H9 (cell line): Measurements from ENCODE around the gene GMPR. TPM values are rescaled to one million over a fixed set of nuclear protein-coding genes. Genes with fewer than 3 reads are reported as not detected.

ENCODE experiments used
- DNase-seq: peaks from one replicate; pipeline ENCODE4 v3.0.0-alpha.2; 2017
- H2AFZ ChIP-seq: one replicate; pipeline ENCODE4 v1.6.1; 2013; ENCODE audit warnings: mild to moderate bottlenecking, low read length, control low read depth, moderate library complexity
- H2AK5ac ChIP-seq: 2 replicates; pipeline ENCODE4 v1.6.1; 2013; ENCODE audit warnings: low read length, control low read depth, mixed read lengths; ENCODE audit not compliant: insufficient read length
- H2BK120ac ChIP-seq: one replicate; pipeline ENCODE4 v1.6.1; 2013; ENCODE audit warnings: low read depth, mild to moderate bottlenecking, low read length, control low read depth, inconsistent platforms; ENCODE audit not compliant: poor library complexity, severe bottlenecking
- H2BK12ac ChIP-seq: 2 replicates; pipeline ENCODE4 v1.6.1; 2013; ENCODE audit warnings: low read length, control low read depth, mixed read lengths, low read depth; ENCODE audit not compliant: insufficient read length
- H2BK15ac ChIP-seq: 2 replicates; pipeline ENCODE4 v1.6.1; 2013; ENCODE audit warnings: low read depth, low read length, control low read depth
- H2BK20ac ChIP-seq: one replicate; pipeline ENCODE4 v1.6.1; 2013; ENCODE audit warnings: low read depth, mild to moderate bottlenecking, low read length, control low read depth, inconsistent platforms; ENCODE audit not compliant: poor library complexity, severe bottlenecking
- H2BK5ac ChIP-seq: 2 replicates; pipeline ENCODE4 v1.6.1; 2013; ENCODE audit warnings: low read length, control low read depth, mixed read lengths; ENCODE audit not compliant: insufficient read length
- H3K14ac ChIP-seq: 2 replicates; pipeline ENCODE4 v1.6.1; 2013; ENCODE audit warnings: low read length, control low read depth; ENCODE audit not compliant: insufficient read depth
- H3K18ac ChIP-seq: 2 replicates; pipeline ENCODE4 v1.6.1; 2013; ENCODE audit warnings: low read depth, mild to moderate bottlenecking, mixed read lengths, low read length, control low read depth; ENCODE audit not compliant: insufficient read length
- H3K23ac ChIP-seq: 2 replicates; pipeline ENCODE4 v1.6.1; 2013; ENCODE audit warnings: low read length, control low read depth, mixed read lengths, low read depth; ENCODE audit not compliant: insufficient read length
- H3K23me2 ChIP-seq: 2 replicates; pipeline ENCODE4 v1.6.1; 2013; ENCODE audit warnings: low read depth, mild to moderate bottlenecking, mixed read lengths, low read length, control low read depth; ENCODE audit not compliant: insufficient read length, poor library complexity, severe bottlenecking
- H3K27ac ChIP-seq: 2 replicates; pipeline ENCODE4 v1.5.1; 2013; ENCODE audit warnings: low read length, control low read depth, mixed read lengths, low read depth; ENCODE audit not compliant: insufficient read length
- H3K27me3 ChIP-seq: 2 replicates; pipeline ENCODE4 v1.6.1; 2013; ENCODE audit warnings: low read length, control low read depth, inconsistent platforms; ENCODE audit not compliant: insufficient read depth
- H3K4ac ChIP-seq: 2 replicates; pipeline ENCODE4 v1.6.1; 2013; ENCODE audit warnings: low read depth, mild to moderate bottlenecking, control low read depth, inconsistent platforms, low read length, moderate library complexity
- H3K4me1 ChIP-seq: 2 replicates; pipeline ENCODE4 v1.6.1; 2013; ENCODE audit warnings: low read length, control low read depth, inconsistent platforms; ENCODE audit not compliant: insufficient read depth
- H3K4me2 ChIP-seq: 2 replicates; pipeline ENCODE4 v1.6.1; 2013; ENCODE audit warnings: low read length, control low read depth, mixed read lengths; ENCODE audit not compliant: insufficient read length, insufficient read depth
- H3K56ac ChIP-seq: 2 replicates; pipeline ENCODE4 v1.6.1; 2013; ENCODE audit warnings: low read depth, mild to moderate bottlenecking, mixed read lengths, low read length, control low read depth; ENCODE audit not compliant: insufficient read length
- H3K79me1 ChIP-seq: 2 replicates; pipeline ENCODE4 v1.6.1; 2013; ENCODE audit warnings: low read depth, mild to moderate bottlenecking, moderate library complexity, low read length, control low read depth, inconsistent platforms; ENCODE audit not compliant: insufficient read depth, poor library complexity, severe bottlenecking
- H3K79me2 ChIP-seq: 2 replicates; pipeline ENCODE4 v1.6.1; 2013; ENCODE audit warnings: low read length, control low read depth, inconsistent platforms; ENCODE audit not compliant: insufficient read depth
- H3K9ac ChIP-seq: 2 replicates; pipeline ENCODE4 v1.6.1; 2013; ENCODE audit warnings: low read length, control low read depth, mixed read lengths; ENCODE audit not compliant: insufficient read length; ENCODE audit errors: extremely low read depth
- H3K9me3 ChIP-seq: one replicate; pipeline ENCODE4 v1.6.1; 2013; ENCODE audit warnings: low read depth, low read length, inconsistent platforms; ENCODE audit not compliant: control insufficient read depth
- H3T11ph ChIP-seq: one replicate; pipeline ENCODE4 v1.6.1; 2013; ENCODE audit warnings: mild to moderate bottlenecking, low read length, control low read depth, inconsistent platforms
- H4K20me1 ChIP-seq: one replicate; pipeline ENCODE4 v1.6.1; 2013; ENCODE audit not compliant: control insufficient read depth, insufficient read length, insufficient read depth
- H4K5ac ChIP-seq: 2 replicates; pipeline ENCODE4 v1.6.1; 2013; ENCODE audit warnings: low read depth, mild to moderate bottlenecking, mixed read lengths, low read length, control low read depth; ENCODE audit not compliant: insufficient read length
- H4K8ac ChIP-seq: replicated peaks from 2 replicates; pipeline ENCODE4 v1.6.1; 2013; ENCODE audit warnings: low read length, control low read depth, mixed read lengths, low read depth; ENCODE audit not compliant: insufficient read length
- H4K91ac ChIP-seq: 2 replicates; pipeline ENCODE4 v1.6.1; 2013; ENCODE audit warnings: low read depth, mild to moderate bottlenecking, moderate library complexity, mixed read lengths, low read length, control low read depth; ENCODE audit not compliant: insufficient read length
- H3K27ac Mint-ChIP-seq, 3 experiments: 2 replicates in 2 of 3; 3 replicates in 1 of 3; pipeline ENCODE4 v1.8.0; 2020 to 2021; ENCODE audit warnings: mixed read lengths in 3 of 3, mild to moderate bottlenecking in 1 of 3, moderate library complexity in 1 of 3
- H3K27me3 Mint-ChIP-seq: 2 replicates; pipeline ENCODE4 v1.8.0; 2021; ENCODE audit warnings: low read depth, mild to moderate bottlenecking, moderate library complexity, mixed read lengths
- H3K36me3 Mint-ChIP-seq, 3 experiments: 2 replicates in 2 of 3; 3 replicates in 1 of 3; pipeline ENCODE4 v1.8.0; 2020 to 2021; ENCODE audit warnings: low read depth in 3 of 3, mixed read lengths in 3 of 3; ENCODE audit not compliant: insufficient read depth in 1 of 3
- H3K4me1 Mint-ChIP-seq, 2 experiments: 2 replicates each; pipeline ENCODE4 v1.8.0; 2020; ENCODE audit warnings: mixed read lengths in 2 of 2
- H3K4me3 Mint-ChIP-seq, 2 experiments: 2 replicates in 1 of 2; 3 replicates in 1 of 2; pipeline ENCODE4 v1.8.0; 2020 to 2021; ENCODE audit warnings: mild to moderate bottlenecking in 2 of 2, mixed read lengths in 2 of 2, moderate library complexity in 1 of 2
- H3K9me3 Mint-ChIP-seq, 2 experiments: 2 replicates in 1 of 2; 3 replicates in 1 of 2; pipeline ENCODE4 v1.8.0; 2020; ENCODE audit warnings: mild to moderate bottlenecking in 2 of 2, mixed read lengths in 2 of 2, moderate library complexity in 1 of 2
- WGBS: extraction: QIAGEN DNeasy Blood & Tissue Kit; methylation state at CpG from one replicate; pipeline ENCODE4 v1.1.7; 2013; ENCODE audit warnings: missing lambda C conversion rate, low lambda C conversion rate, mixed read lengths; ENCODE audit not compliant: insufficient read length; ENCODE audit errors: extremely low coverage; 5-methylcytosine and 5-hydroxymethylcytosine counted together
- total RNA-seq: library from RNA; stranded (reverse); gene quantifications from 2 replicates; pipeline ENCODE4 v1.2.1, GENCODE V29; 2021
- TF ChIP-seq, protein P1 (sequence below): fragments of 200-600 bp; sonication (generic); conservative IDR thresholded peaks from 3 replicates; pipeline ENCODE4 v1.8.0; 2021; ENCODE audit warnings: antibody characterized with exemption, mild to moderate bottlenecking

The GMPR gene
- total RNA-seq, 1 experiment from 2014 or later = 0.70 TPM

GRCh38 chr6:16238963-16239797, 793 bp downstream of the GMPR start:
- no peaks in the 10 kb centered on the region for H3K9me3 Mint-ChIP-seq
- Histone ChIP-seq H3K18ac (no peak overlapping the region), H3K27ac (no peak overlapping the region), H2BK12ac (no peak overlapping the region), H3K9me3 (no peaks in the 10 kb centered on the region), H3K14ac (no peak overlapping the region), H4K20me1 (no peaks in the 10 kb centered on the region), H2BK15ac (no peak overlapping the region), H3K56ac (no peak overlapping the region), H4K91ac (no peak overlapping the region), H4K8ac (no peak overlapping the region), H3K23me2 (peaks cover 14% of the 10 kb centered on the region), H3K4ac (no peak overlapping the region), H3K79me1 (no peaks in the 10 kb centered on the region), H3K27me3 (peaks cover 14% of the 10 kb centered on the region; the same call in 1 of the 2 replicates), H3K9ac (no peak overlapping the region), H3K4me2 (peak overlapping the region; percentile 73), H2BK20ac (no peak overlapping the region), H3K23ac (no peak overlapping the region), H3T11ph (no peak overlapping the region), H2AFZ (no peak overlapping the region), H2BK120ac (no peak overlapping the region), H3K79me2 (no peaks in the 10 kb centered on the region), H2BK5ac (no peak overlapping the region), H4K5ac (no peak overlapping the region), H2AK5ac (no peak overlapping the region), H3K4me1 (no peaks in the 10 kb centered on the region)
- no peak overlapping the region for H3K27ac Mint-ChIP-seq
- no CpG with 5 or more reads among the region's 34 CpGs for WGBS
- H3K4me1 Mint-ChIP-seq = peaks cover 12 to 16% of the 10 kb centered on the region in 2 experiments
- H3K4me3 Mint-ChIP-seq = peak overlapping the region; percentile 65 to 81
- TF ChIP-seq, protein P1, sequence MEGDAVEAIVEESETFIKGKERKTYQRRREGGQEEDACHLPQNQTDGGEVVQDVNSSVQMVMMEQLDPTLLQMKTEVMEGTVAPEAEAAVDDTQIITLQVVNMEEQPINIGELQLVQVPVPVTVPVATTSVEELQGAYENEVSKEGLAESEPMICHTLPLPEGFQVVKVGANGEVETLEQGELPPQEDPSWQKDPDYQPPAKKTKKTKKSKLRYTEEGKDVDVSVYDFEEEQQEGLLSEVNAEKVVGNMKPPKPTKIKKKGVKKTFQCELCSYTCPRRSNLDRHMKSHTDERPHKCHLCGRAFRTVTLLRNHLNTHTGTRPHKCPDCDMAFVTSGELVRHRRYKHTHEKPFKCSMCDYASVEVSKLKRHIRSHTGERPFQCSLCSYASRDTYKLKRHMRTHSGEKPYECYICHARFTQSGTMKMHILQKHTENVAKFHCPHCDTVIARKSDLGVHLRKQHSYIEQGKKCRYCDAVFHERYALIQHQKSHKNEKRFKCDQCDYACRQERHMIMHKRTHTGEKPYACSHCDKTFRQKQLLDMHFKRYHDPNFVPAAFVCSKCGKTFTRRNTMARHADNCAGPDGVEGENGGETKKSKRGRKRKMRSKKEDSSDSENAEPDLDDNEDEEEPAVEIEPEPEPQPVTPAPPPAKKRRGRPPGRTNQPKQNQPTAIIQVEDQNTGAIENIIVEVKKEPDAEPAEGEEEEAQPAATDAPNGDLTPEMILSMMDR = peak; percentile 57
- no peak for DNase-seq
- no peaks in the 10 kb centered on the region for H3K36me3 Mint-ChIP-seq
- H3K27me3 Mint-ChIP-seq = peaks cover 64% of the 10 kb centered on the region
